ENCODE data around the gene DPPA4.
"Not testable (repeated sequence)": the region's sequence is repeated elsewhere in the genome, so short reads cannot be mapped to it uniquely, and the experiment has no call there.

Gene DPPA4

GRCh38 chr3:109337393-109337792 lies at the start of gene DPPA4:
TSS of gene DPPA4 (minus strand) at chr3:109337546. CDS start at chr3:109337517, 29 bp downstream.
- no peak for DNase-seq (ENCODE audit: low read depth in 2 of 2)

- DNase-seq (ENCODE audit: low read depth in 2 of 2), result no peak
These were observed 48.3 kb upstream of the DPPA4 start for GRCh38 chr3:109385442-109386318.

GRCh38 chr3:109384164-109384563 lies 46.8 kb upstream of the DPPA4 start:
- DNase-seq (ENCODE audit: low read depth in 2 of 2), result no peak

- no peak for DNase-seq (ENCODE audit: low read depth in 2 of 2)
These were observed 45.2 kb upstream of the DPPA4 start for GRCh38 chr3:109382588-109382987.

GRCh38 chr3:109375975-109376374 lies 38.6 kb upstream of the DPPA4 start:
- DNase-seq (ENCODE audit: low read depth in 2 of 2), result no peak

GRCh38 chr3:109374434-109374833 lies 37.1 kb upstream of the DPPA4 start:
- DNase-seq (ENCODE audit: low read depth in 2 of 2), result not testable (repeated sequence)

GRCh38 chr3:109373933-109374332 lies 36.6 kb upstream of the DPPA4 start:
- no peak for DNase-seq (ENCODE audit: low read depth in 2 of 2)

- DNase-seq (ENCODE audit: low read depth in 2 of 2), result no peak
These were observed 35.3 kb upstream of the DPPA4 start for GRCh38 chr3:109372639-109373038.

GRCh38 chr3:109369510-109369909 lies 32.2 kb upstream of the DPPA4 start:
- no peak for DNase-seq (ENCODE audit: low read depth in 2 of 2)

GRCh38 chr3:109364088-109364487 lies 26.7 kb upstream of the DPPA4 start:
- no peak for DNase-seq (ENCODE audit: low read depth in 2 of 2)

- no peak for DNase-seq (ENCODE audit: low read depth in 2 of 2)
These were observed 26.3 kb upstream of the DPPA4 start for GRCh38 chr3:109363634-109364033.

GRCh38 chr3:109362823-109363222 lies 25.5 kb upstream of the DPPA4 start:
- DNase-seq (ENCODE audit: low read depth in 2 of 2), result no peak

- not testable (repeated sequence) for DNase-seq (ENCODE audit: low read depth in 2 of 2)
These were observed 21.5 kb upstream of the DPPA4 start for GRCh38 chr3:109358809-109359208.

- DNase-seq (ENCODE audit: low read depth in 2 of 2), result no peak
These were observed 19.3 kb upstream of the DPPA4 start for GRCh38 chr3:109356442-109357155.

- DNase-seq (ENCODE audit: low read depth in 2 of 2), result no peak
These were observed 18.5 kb upstream of the DPPA4 start for GRCh38 chr3:109355625-109356441.

- DNase-seq (ENCODE audit: low read depth in 2 of 2), result no peak
These were observed 15.7 kb upstream of the DPPA4 start for GRCh38 chr3:109353057-109353456.

- no peak for DNase-seq (ENCODE audit: low read depth in 2 of 2)
These were observed 13.9 kb upstream of the DPPA4 start for GRCh38 chr3:109351231-109351630.

- DNase-seq (ENCODE audit: low read depth in 2 of 2), result no peak
These were observed 9.5 kb upstream of the DPPA4 start for GRCh38 chr3:109346770-109347295.

- no peak for DNase-seq (ENCODE audit: low read depth in 2 of 2)
These were observed 8.8 kb upstream of the DPPA4 start for GRCh38 chr3:109346099-109346498.

- DNase-seq (ENCODE audit: low read depth in 2 of 2), result no peak
These were observed 2.6 kb upstream of the DPPA4 start for GRCh38 chr3:109339714-109340648.

- no peak for DNase-seq (ENCODE audit: low read depth in 2 of 2)
These were observed 1.9 kb upstream of the DPPA4 start for GRCh38 chr3:109339197-109339596.

All from stimulated activated CD4-positive, alpha-beta T cell treated with anti-CD3 and anti-CD28 coated beads, Interleukin-15, amount 100 ng/mL, for 48 hours (primary cell).